ENCODE data around the gene FAM13C.

FAM13C gene

DNA sequence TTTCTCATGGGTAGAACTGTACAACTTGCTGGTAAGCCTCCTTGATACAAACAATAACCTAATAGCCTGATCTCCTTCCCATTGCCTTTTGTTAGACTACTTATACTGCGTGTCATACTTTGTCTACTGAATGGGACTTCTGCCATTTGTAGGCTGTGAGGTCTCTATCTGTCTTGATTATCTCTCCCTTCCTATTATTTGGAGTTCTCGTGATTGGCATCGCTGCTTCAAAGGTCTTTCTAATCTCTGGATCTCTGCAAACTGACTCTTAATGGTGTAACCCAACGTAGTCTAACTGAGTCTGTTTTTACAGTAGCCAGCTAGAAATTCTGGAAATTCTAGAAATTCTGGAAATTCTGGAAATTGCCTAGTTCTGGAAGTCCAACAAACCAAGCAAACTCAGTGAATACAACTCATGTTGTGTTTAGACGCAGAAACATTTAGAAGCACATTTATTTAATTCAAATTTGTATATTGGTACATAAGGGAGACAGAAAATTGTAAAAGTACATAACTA, 156.1 kb downstream of the FAM13C start:
- Histone ChIP-seq H4K8ac (ENCODE audit: low read depth, low read length) (no peak overlapping the region), H3K79me2 (ENCODE audit: control insufficient read depth, insufficient read depth, low read length) (no peaks in the 10 kb centered on the region), H3K27ac (ENCODE audit: low read depth, low read length) (no peak overlapping the region), H2BK15ac (replicated peaks; ENCODE audit: low read depth) (no peak overlapping the region), H3K23ac (ENCODE audit: low read length) (no peak overlapping the region), H3K36me3 (ENCODE audit: control insufficient read depth, insufficient read depth, low read length) (no peaks in the 10 kb centered on the region), H3K27me3 (ENCODE audit: insufficient read depth, low read length, poor library complexity) (no peaks in the 10 kb centered on the region), H3K79me1 (ENCODE audit: low read length) (no peaks in the 10 kb centered on the region), H2BK5ac (ENCODE audit: low read length) (no peak overlapping the region), H3K9ac (ENCODE audit: low read length) (no peak overlapping the region), H3K4me2 (ENCODE audit: low read length) (no peak overlapping the region), H4K5ac (ENCODE audit: low read length) (no peak overlapping the region), H3K4me1 (ENCODE audit: control insufficient read depth, low read depth, low read length) (no peaks in the 10 kb centered on the region), H3K18ac (ENCODE audit: low read length) (no peak overlapping the region), H3K4me3 (ENCODE audit: low read length) (no peak overlapping the region), H2BK120ac (ENCODE audit: low read depth, low read length) (no peak overlapping the region), H3K4ac (ENCODE audit: low read depth, low read length) (no peak overlapping the region), H2AK5ac (ENCODE audit: low read length) (no peak overlapping the region), H3K56ac (ENCODE audit: low read length) (no peak overlapping the region)
- DNase-seq = no peak
- no CpG with 5 or more reads among the region's 5 CpGs for WGBS (ENCODE audit: extremely low coverage, insufficient coverage, low lambda C conversion rate)
